HG02970 (cell line): ENCODE measurements around the gene CDC27.
"Not testable (repeated sequence)": the region's sequence is repeated elsewhere in the genome, so short reads cannot be mapped to it uniquely, and the experiment has no call there.

Source experiments
- ATAC-seq: cut with Tn5 transposase; IDR thresholded peaks from one replicate; pipeline ENCODE4 v1.9.1; 2021; ENCODE audit warnings: mild to moderate bottlenecking, moderate library complexity, moderate number of reproducible peaks; ENCODE audit not compliant: unreplicated experiment, low FRiP score

CDC27 gene

GRCh38 chr17:47220531-47220999 lies 31.5 kb upstream of the CDC27 start:
- ATAC-seq = no peak

GRCh38 chr17:47219621-47220475 lies 30.8 kb upstream of the CDC27 start:
- no peak for ATAC-seq

DNA sequence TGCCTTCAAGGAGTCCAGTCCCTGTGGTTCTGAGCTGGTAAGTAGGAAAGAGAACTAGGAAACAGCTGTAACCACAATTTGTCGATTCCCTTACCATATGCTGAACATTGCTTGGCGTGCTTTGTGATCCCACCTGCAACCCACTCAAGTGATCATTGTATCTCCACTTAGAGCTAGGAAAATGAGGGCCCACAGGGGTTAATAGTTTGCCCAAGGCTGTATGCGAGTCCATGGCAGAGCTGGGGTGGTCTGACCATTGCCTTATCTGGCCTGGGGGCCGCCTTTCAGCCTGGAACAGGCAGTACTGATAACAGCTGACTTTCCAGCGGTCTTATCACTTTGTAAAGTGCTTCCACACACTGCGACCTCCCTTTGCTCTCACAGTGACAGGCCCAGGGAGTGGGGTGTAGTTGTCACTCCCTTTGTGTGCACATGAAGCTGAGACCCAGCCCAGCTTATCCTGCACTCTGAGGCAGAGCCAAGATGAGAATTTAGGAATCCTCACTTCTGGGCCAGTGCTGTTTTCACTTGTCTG lies 29.9 kb upstream of the CDC27 start:
- ATAC-seq = no peak

GRCh38 chr17:47217279-47217678 lies 28.2 kb upstream of the CDC27 start:
- not testable (repeated sequence) for ATAC-seq

DNA sequence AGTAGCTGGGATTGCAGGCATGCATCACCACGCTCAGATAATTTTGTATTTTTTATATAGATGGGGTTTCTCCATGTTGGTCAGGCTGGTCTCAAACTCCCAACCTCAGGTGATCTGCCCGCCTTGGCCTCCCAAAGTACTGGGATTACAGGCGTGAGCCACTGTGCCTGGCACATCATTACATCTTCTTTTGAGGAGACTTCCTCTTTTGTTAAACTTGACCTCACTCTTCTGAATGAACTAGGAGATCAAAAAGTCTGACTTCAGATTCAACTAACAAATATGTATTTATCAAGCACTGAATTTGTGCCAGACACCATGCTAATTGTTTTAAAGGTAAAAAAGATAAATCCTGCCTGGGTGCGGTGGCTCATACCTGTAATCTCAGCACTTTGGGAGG lies 27.7 kb upstream of the CDC27 start:
- not testable (repeated sequence) for ATAC-seq

GRCh38 chr17:47214931-47215330 lies 25.8 kb upstream of the CDC27 start:
- no peak for ATAC-seq

DNA sequence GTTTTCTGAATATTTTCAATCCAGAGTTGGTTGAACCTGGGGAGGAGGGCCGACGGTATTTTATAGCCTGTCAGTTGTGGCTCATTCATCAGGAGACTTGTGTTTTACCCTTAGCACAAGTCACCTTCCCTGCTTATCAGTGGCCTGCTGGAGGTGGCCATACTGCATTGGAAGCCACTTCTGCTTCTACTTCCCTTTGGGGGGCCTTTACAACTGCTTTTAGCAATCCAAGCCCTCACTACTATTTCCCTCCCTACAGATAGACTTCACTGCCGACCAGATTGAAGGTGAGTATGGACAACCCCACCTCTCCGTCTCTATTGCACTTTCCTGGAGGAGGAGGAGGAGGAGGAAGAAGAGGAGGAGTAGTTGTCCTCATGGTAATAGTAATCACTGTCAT lies 24.4 kb upstream of the CDC27 start:
- no peak for ATAC-seq

- ATAC-seq = no peak
These were observed 23.4 kb upstream of the CDC27 start for GRCh38 chr17:47212458-47212857.

DNA sequence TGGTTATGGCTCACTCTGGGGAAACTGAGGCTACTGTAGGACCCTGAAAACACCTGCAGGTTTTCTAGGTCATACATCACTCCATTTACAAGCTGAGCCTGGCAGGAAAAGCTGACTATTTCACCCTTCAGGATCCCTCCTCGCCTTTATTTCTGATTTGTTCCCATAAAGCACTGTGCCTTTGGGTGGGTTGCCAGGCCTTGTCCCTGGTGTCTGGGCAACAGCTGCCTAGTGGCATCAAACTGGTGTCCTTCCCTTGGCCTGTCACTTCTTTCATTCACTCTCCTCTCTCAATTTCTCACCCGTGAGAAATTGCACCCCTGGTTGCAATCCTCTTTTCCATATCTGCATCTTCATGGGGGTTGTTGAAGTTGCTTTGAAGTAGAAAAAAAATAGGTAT lies 21.7 kb upstream of the CDC27 start:
- no peak for ATAC-seq

DNA sequence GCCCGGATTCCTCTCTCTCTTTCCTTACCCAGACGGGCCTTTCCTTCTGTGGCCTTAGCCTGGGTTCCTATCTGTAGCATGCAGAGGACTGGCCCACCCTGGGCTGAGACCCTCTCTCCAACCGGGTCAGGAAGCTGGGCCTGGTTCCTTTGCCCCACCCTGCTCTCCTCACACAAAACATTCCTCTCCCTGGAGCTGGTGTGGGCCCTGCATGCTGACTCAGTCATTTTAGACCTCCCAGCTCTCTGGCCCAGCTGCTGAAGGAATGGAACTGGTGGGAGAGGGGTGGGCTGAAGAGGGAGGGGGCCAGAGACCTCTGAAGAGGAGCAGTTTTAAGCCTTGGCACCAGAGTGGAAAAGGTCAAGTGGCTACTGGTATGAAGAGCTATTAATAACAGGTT lies 21.0 kb upstream of the CDC27 start:
- ATAC-seq = no peak

DNA sequence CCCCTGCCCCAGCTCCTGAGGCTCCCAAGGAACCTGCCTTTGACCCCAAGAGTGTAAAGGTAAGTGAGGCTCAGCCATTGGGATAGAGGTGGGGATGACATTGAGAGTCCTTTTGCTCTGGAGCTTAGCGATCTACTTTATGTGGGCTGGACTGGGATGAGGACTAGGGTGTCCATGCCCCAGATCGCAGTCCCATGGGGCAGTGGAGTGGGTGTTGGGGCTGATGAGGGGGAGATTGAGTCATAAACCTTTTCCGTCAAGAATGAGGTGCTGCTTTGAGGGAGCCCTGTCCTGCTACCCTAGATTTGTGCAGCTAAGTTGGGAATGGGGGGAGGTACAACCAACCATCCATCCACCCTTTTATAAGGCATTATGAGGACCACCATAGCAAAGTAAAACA lies 20.4 kb upstream of the CDC27 start:
- no peak for ATAC-seq

DNA sequence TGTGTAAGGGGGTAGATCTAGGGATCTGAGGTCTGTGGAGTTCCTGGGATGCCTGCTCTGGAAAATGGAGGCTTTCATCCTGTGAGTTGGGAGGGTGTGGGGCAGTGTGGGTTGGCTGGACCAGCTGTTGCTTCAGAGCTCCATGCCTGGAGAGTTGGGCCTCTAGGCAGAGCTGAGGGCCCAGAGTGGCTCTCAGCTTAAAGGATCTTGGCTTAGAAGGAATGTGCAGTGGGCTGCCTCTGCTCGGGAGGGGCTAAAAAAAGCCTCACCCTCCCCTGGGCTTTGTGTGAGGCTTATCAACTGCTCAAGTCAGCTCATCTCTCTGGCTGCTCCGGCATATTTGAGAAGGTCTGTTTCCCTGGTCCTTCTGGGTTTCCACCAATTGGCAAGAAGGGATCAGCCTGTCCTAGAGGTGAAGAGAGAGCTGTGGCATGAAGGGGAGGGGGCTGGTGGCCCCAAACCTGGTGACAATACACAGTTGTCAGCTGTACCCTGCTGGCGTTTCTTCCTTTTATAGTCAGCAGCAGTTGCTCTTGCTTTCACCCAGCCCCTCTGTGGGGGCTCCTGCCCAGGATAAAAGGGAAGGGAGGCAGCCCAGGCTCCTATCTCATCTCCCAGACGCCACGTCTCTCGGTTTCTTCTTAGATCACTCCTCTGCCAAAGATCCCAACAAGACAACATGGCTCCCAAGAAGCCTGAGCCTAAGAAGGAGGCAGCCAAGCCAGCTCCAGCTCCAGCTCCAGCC lies 19.8 kb upstream of the CDC27 start, which contains the start of gene MYL4:
Gene MYL4 (plus strand): TSS at position 605 of the 745 bp plus-strand sequence. CDS start 75 bp downstream, at position 680.
- no peak for ATAC-seq

DNA sequence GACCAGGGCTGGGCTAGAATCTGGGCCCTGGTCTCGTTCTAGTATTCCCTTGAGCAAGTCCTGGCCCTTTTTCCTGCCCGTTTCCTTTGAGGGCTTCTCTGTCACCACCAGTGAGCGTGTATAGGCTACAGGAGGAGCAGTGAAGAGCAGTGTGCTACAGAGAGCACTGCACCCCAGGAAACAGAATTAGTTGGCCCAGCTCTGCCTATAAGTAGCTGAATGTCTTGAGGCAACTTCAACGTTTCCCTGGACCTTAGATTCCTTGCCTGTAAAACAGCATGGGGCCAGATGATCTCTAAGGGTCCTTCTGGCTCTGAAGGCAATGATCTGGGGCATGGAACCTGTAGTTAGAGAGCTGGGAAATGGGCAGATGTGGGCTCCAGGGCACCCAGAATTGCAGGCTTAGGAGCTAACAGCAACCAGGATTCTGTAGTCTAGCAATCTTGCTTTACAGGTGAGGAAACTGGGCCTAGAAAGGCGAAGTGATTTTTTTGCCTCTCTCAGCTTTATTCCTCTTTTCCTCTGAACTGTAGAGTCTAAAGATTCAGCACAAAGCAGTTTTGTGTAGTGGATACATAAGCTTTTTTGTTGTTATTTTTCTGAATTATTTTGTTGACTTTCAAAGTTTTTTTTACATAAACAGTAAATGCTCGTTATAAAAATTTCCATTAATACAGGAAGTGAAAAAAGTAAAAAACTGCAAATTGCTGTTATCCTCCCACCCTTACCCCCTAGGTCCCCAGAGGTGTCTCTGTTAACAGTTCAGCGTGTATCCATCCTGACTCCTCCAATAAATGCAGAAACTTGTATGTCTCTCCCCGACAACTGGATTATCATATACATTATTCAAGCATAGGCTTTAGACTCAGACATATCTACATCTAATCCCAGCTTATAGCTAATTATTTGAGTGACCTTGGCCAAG lies 18.3 kb upstream of the CDC27 start:
- ATAC-seq = no peak

- ATAC-seq = no peak
These were observed 16.4 kb upstream of the CDC27 start for GRCh38 chr17:47205419-47205963.

DNA sequence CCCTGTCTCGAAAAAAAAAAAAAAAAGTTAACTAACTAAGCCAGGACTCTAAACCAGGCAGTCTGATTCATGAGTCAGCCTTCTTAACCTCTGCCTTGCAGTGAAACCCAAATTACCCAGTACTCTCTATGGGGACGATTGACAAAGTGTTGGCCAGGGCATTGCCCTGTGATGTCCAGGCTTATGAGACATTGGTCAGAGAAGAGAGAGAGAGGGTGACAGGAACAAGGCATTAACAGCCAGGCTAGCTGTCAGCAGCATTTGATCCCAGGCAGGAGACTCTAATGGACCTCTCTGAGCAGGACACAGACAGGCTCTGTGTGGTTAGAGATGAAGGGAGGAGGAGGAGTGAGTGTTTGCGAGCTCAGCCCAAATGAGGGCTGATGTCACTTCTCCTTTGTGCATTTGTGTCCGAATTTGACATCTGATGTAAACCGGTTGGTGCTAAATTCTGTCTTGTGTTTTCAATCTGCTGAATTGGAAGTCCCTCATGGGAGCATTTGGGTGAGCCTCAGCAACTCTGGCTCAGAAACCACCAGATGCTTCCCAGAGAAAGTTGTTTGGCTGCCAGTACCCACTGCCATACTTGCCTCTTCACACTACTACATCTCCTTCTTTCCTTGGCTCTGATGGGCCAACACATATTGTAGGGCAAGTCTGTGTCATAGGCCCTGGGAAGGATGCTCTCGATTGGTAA lies 15.8 kb upstream of the CDC27 start:
- ATAC-seq = no peak

DNA sequence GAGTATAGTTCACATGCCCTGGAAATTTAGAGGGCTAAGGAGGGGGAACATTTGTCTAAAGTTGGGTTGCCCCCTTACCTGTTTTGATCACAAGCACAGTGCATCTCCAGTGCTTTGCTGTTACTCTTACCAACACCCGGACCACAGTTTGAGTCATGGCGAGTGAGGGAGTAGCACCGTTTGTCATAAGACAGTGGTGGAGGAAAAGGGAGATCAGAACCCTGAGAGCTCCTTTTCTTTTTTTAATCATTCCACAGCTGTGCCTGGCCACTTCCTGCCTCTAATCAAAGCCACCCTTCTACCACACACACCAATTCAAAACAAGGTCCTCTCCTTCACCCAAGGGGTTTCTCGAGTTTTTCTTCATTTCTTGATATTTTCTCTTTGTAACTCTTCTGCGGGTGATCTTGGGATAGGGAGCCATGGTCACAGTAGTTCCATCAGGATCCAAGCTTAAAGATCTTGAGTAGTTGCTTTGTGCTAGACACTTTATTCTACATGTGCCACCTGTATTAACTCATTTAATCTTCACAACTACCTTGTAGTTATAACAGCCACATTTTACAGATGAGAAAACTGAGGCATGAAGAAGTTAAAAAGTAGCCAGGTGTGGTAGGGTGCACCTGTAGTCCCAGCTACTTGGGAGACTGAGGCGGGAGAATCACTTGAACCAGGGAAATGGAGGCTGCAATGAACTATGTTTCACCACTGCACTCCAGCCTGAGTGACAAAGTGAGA lies 15.1 kb upstream of the CDC27 start:
- ATAC-seq = no peak

GRCh38 chr17:47201166-47201565 lies 12.1 kb upstream of the CDC27 start:
- no peak for ATAC-seq

- ATAC-seq = no peak
These were observed 11.2 kb upstream of the CDC27 start for GRCh38 chr17:47200325-47200664.
